GM18861 (cell line): ENCODE results near the gene SLAMF9.

ENCODE experiments used
- ATAC-seq: cut with Tn5 transposase; IDR thresholded peaks from one replicate; pipeline ENCODE4 v1.9.1; 2021; ENCODE audit not compliant: unreplicated experiment

Gene SLAMF9

GRCh38 chr1:159953536-159954515 is at the start of gene SLAMF9:
SLAMF9 (minus strand) TSS chr1:159954237; CDS start chr1:159954137, 100 bp downstream.
- no peak for ATAC-seq

GRCh38 chr1:160001440-160001839 is 47.4 kb upstream of the SLAMF9 start:
- ATAC-seq = no peak

- no peak for ATAC-seq
These were observed 45.2 kb upstream of the SLAMF9 start for GRCh38 chr1:159999204-159999603.

- ATAC-seq = no peak
These were observed 42.6 kb upstream of the SLAMF9 start for GRCh38 chr1:159996653-159997052.

- ATAC-seq = no peak
These were observed 40.9 kb upstream of the SLAMF9 start for GRCh38 chr1:159994896-159995295.

- no peak for ATAC-seq
These were observed 39.9 kb upstream of the SLAMF9 start for GRCh38 chr1:159993911-159994310.

- ATAC-seq = no peak
These were observed 38.1 kb upstream of the SLAMF9 start for GRCh38 chr1:159992161-159992560.

- no peak for ATAC-seq
These were observed 37.5 kb upstream of the SLAMF9 start for GRCh38 chr1:159991513-159991912.

GRCh38 chr1:159990005-159990404 is 36.0 kb upstream of the SLAMF9 start:
- no peak for ATAC-seq

- no peak for ATAC-seq
These were observed 35.5 kb upstream of the SLAMF9 start for GRCh38 chr1:159989581-159989980.

- no peak for ATAC-seq
These were observed 34.0 kb upstream of the SLAMF9 start for GRCh38 chr1:159988006-159988405.

- no peak for ATAC-seq
These were observed 33.1 kb upstream of the SLAMF9 start for GRCh38 chr1:159987186-159987585.

- no peak for ATAC-seq
These were observed 32.5 kb upstream of the SLAMF9 start for GRCh38 chr1:159986531-159986930.

GRCh38 chr1:159986093-159986492 is 32.1 kb upstream of the SLAMF9 start:
- ATAC-seq = no peak

GRCh38 chr1:159985473-159985872 is 31.4 kb upstream of the SLAMF9 start:
- ATAC-seq = no peak

- ATAC-seq = no peak
These were observed 29.6 kb upstream of the SLAMF9 start for GRCh38 chr1:159983681-159984080.

- ATAC-seq = no peak
These were observed 28.2 kb upstream of the SLAMF9 start for GRCh38 chr1:159982280-159982679.

- no peak for ATAC-seq
These were observed 27.5 kb upstream of the SLAMF9 start for GRCh38 chr1:159981351-159982055.

- ATAC-seq = no peak
These were observed 26.7 kb upstream of the SLAMF9 start for GRCh38 chr1:159980786-159981185.

- ATAC-seq = no peak
These were observed 26.0 kb upstream of the SLAMF9 start for GRCh38 chr1:159980076-159980475.

- no peak for ATAC-seq
These were observed 25.2 kb upstream of the SLAMF9 start for GRCh38 chr1:159979257-159979656.

GRCh38 chr1:159978107-159978398 is 24.0 kb upstream of the SLAMF9 start:
- no peak for ATAC-seq
